ENCODE measurements around the gene TRIM10.

DNA sequence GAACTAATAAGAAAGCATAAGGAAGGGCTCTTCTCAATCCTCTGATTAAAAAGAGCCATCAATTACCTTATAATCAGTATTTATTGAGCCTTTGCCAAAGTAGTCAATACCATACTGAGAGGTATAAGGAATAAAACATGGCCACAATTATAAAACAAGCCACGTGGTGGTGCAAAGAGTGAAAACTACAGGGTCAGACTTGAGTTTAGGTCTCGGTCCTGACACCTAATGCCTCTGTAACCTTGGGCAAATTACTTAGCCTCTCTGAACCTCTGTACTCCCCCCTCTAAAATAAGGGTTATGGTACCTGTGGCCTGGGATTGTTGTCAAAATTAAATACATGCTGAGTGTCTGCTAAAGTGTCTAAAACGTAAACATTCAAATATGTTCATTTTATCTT, 11.8 kb downstream of the TRIM10 start:
- TF ChIP-seq, protein P1, sequence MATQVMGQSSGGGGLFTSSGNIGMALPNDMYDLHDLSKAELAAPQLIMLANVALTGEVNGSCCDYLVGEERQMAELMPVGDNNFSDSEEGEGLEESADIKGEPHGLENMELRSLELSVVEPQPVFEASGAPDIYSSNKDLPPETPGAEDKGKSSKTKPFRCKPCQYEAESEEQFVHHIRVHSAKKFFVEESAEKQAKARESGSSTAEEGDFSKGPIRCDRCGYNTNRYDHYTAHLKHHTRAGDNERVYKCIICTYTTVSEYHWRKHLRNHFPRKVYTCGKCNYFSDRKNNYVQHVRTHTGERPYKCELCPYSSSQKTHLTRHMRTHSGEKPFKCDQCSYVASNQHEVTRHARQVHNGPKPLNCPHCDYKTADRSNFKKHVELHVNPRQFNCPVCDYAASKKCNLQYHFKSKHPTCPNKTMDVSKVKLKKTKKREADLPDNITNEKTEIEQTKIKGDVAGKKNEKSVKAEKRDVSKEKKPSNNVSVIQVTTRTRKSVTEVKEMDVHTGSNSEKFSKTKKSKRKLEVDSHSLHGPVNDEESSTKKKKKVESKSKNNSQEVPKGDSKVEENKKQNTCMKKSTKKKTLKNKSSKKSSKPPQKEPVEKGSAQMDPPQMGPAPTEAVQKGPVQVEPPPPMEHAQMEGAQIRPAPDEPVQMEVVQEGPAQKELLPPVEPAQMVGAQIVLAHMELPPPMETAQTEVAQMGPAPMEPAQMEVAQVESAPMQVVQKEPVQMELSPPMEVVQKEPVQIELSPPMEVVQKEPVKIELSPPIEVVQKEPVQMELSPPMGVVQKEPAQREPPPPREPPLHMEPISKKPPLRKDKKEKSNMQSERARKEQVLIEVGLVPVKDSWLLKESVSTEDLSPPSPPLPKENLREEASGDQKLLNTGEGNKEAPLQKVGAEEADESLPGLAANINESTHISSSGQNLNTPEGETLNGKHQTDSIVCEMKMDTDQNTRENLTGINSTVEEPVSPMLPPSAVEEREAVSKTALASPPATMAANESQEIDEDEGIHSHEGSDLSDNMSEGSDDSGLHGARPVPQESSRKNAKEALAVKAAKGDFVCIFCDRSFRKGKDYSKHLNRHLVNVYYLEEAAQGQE (IDR thresholded peaks at IDR 0.05) = no peak
- TF ChIP-seq, protein P2, sequence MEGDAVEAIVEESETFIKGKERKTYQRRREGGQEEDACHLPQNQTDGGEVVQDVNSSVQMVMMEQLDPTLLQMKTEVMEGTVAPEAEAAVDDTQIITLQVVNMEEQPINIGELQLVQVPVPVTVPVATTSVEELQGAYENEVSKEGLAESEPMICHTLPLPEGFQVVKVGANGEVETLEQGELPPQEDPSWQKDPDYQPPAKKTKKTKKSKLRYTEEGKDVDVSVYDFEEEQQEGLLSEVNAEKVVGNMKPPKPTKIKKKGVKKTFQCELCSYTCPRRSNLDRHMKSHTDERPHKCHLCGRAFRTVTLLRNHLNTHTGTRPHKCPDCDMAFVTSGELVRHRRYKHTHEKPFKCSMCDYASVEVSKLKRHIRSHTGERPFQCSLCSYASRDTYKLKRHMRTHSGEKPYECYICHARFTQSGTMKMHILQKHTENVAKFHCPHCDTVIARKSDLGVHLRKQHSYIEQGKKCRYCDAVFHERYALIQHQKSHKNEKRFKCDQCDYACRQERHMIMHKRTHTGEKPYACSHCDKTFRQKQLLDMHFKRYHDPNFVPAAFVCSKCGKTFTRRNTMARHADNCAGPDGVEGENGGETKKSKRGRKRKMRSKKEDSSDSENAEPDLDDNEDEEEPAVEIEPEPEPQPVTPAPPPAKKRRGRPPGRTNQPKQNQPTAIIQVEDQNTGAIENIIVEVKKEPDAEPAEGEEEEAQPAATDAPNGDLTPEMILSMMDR (IDR thresholded peaks at IDR 0.05; ENCODE audit: low read depth, low read length, missing input control) = no peak
- TF ChIP-seq, protein P3, sequence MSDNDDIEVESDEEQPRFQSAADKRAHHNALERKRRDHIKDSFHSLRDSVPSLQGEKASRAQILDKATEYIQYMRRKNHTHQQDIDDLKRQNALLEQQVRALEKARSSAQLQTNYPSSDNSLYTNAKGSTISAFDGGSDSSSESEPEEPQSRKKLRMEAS (IDR thresholded peaks at IDR 0.05) = no peak

Data from liver (tissue), 2 donors.